Glutamatergic neuron (in vitro differentiated cells): ENCODE results near the gene ZDHHC24. TPM values are rescaled to one million over a fixed set of nuclear protein-coding genes. Genes with fewer than 3 reads are reported as not detected.
"Not testable (repeated sequence)": the region's sequence is repeated elsewhere in the genome, so short reads cannot be mapped to it uniquely, and the experiment has no call there.

Experiments
- DNase-seq: peaks from one replicate; pipeline ENCODE4 v3.0.0; 2022
- H3K27ac Mint-ChIP-seq: one replicate; pipeline ENCODE4 v1.8.0; 2020; ENCODE audit warnings: mild to moderate bottlenecking, mixed read lengths, inconsistent platforms; ENCODE audit not compliant: unreplicated experiment
- H3K27me3 Mint-ChIP-seq: one replicate; pipeline ENCODE4 v1.8.0; 2020; ENCODE audit warnings: mild to moderate bottlenecking, moderate library complexity, mixed read lengths, inconsistent platforms; ENCODE audit not compliant: unreplicated experiment
- H3K36me3 Mint-ChIP-seq: one replicate; pipeline ENCODE4 v1.8.0; 2020; ENCODE audit warnings: mild to moderate bottlenecking, mixed read lengths, inconsistent platforms; ENCODE audit not compliant: unreplicated experiment
- H3K4me1 Mint-ChIP-seq: one replicate; pipeline ENCODE4 v1.8.0; 2020; ENCODE audit warnings: mild to moderate bottlenecking, low read depth, mixed read lengths, inconsistent platforms; ENCODE audit not compliant: unreplicated experiment
- H3K4me3 Mint-ChIP-seq: one replicate; pipeline ENCODE4 v1.8.0; 2020; ENCODE audit warnings: mild to moderate bottlenecking, mixed read lengths, inconsistent platforms; ENCODE audit not compliant: unreplicated experiment
- H3K9me3 Mint-ChIP-seq: one replicate; pipeline ENCODE4 v1.8.0; 2020; ENCODE audit warnings: mild to moderate bottlenecking, moderate library complexity, mixed read lengths, inconsistent platforms; ENCODE audit not compliant: unreplicated experiment
- total RNA-seq: library from RNA; stranded (reverse); fragmentation: NEBNext Ultra II Directional; extraction: Animal tissue kit (Norgen Biotek cat#: 25700); gene quantifications from one replicate; pipeline ENCODE4 v1.2.1, GENCODE V29; 2021; ENCODE audit not compliant: unreplicated experiment
- TF ChIP-seq, protein P1 (sequence below): fragments of 200-600 bp; sonication (generic); IDR thresholded peaks from one replicate; pipeline ENCODE4 v1.5.0; 2021; ENCODE audit not compliant: partially characterized antibody, unreplicated experiment

ZDHHC24 gene
- total RNA-seq, 1 donor from 2014 or later = 11.5 TPM

DNA sequence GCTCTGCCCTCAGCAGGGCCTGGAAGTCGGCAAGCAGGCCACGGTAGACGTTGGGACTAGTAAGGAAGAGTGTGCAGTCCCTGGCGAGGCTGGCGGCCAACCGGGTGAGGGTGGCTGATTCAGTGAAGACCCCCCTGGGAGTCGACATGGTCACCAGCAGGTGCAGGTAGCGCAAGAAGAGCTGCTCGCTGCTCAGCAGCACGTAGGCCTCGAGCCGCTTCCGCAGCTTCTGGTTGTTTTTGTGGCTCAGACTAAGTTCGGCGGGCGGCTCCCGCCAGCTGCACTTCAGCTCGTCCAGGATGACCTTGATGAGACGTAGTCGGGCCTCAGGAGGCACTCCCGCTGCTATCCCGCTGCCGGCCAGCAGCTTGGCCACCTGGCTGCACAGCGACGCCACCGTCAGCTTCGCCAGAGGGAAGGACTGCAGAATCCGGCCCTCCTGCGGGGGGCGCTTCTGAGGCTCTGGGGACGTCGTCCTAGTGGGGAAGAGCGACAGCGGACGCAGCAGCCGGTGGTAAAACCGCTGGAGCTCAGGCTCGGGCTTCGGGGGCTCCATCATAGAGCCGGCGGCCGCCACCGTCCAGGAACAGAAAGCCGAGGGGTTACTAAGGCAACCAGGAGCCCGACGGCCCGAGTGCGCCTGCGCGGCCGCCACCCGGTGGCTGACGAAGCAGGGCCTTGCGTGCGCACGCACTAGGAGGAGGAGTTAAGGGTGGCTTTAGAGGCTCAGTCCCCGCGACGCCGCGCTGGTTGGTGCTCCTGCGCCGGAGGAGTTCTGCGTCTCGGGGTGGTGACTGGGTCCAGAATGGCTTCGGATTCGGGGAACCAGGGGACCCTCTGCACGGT is 46.8 kb upstream of the ZDHHC24 start, which contains the start of the genes CCDC87 and CCS:
Gene CCDC87, minus strand, starts transcription at position 607 of the 846 bp plus-strand sequence. Its CDS starts 48 bp downstream, at position 559.
Gene CCS, plus strand, starts transcription at position 729 of the 846 bp plus-strand sequence. Its CDS starts 77 bp downstream, at position 806.
- H3K9me3 Mint-ChIP-seq = peaks cover 11% of the 10 kb centered on the region
- DNase-seq = peak; percentile 99
- H3K36me3 Mint-ChIP-seq = no peaks in the 10 kb centered on the region
- H3K4me1 Mint-ChIP-seq = peaks cover 6% of the 10 kb centered on the region
- H3K27ac Mint-ChIP-seq = peak within 1 kb of the TSS; percentile 100
- H3K4me3 Mint-ChIP-seq = peak within 1 kb of the TSS; percentile 100
- H3K27me3 Mint-ChIP-seq = peaks cover 6% of the 10 kb centered on the region
- TF ChIP-seq, protein P1, sequence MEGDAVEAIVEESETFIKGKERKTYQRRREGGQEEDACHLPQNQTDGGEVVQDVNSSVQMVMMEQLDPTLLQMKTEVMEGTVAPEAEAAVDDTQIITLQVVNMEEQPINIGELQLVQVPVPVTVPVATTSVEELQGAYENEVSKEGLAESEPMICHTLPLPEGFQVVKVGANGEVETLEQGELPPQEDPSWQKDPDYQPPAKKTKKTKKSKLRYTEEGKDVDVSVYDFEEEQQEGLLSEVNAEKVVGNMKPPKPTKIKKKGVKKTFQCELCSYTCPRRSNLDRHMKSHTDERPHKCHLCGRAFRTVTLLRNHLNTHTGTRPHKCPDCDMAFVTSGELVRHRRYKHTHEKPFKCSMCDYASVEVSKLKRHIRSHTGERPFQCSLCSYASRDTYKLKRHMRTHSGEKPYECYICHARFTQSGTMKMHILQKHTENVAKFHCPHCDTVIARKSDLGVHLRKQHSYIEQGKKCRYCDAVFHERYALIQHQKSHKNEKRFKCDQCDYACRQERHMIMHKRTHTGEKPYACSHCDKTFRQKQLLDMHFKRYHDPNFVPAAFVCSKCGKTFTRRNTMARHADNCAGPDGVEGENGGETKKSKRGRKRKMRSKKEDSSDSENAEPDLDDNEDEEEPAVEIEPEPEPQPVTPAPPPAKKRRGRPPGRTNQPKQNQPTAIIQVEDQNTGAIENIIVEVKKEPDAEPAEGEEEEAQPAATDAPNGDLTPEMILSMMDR = peak; percentile 79

DNA sequence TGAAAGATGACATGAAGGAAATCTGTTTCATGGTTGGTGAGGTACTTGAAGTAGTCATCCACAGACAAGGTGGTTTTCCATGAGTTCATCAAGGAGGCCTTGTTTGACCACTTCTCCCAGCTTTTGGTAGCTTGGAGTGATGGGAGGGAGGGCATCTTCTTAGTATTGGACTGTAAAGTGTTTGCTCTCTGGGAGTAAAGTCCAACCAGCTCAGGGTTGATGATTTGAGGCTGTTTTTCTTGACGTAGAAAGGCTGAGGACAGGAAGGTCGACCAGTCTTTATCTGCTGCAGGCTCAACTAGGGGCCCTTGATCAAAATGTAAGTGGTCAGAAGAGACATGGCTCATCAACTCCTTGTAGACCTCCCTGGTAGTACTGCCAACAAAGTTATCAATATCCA is 45.3 kb upstream of the ZDHHC24 start:
- no peak overlapping the region for H3K4me3 Mint-ChIP-seq
- no peak for DNase-seq
- H3K4me1 Mint-ChIP-seq = peaks cover 6% of the 10 kb centered on the region
- no peak overlapping the region for H3K27ac Mint-ChIP-seq
- TF ChIP-seq, protein P1 = no peak
- H3K27me3 Mint-ChIP-seq = peaks cover 7% of the 10 kb centered on the region
- no peaks in the 10 kb centered on the region for H3K36me3 Mint-ChIP-seq
- peaks cover 14% of the 10 kb centered on the region for H3K9me3 Mint-ChIP-seq

- peaks cover 6% of the 10 kb centered on the region for H3K4me1 Mint-ChIP-seq
- TF ChIP-seq, protein P1 = no peak
- no peak overlapping the region for H3K4me3 Mint-ChIP-seq
- peaks cover 7% of the 10 kb centered on the region for H3K27me3 Mint-ChIP-seq
- no peaks in the 10 kb centered on the region for H3K36me3 Mint-ChIP-seq
- H3K27ac Mint-ChIP-seq = no peak overlapping the region
- no peak for DNase-seq
- H3K9me3 Mint-ChIP-seq = peaks cover 14% of the 10 kb centered on the region
These were observed 44.3 kb upstream of the ZDHHC24 start for GRCh38 chr11:66589996-66590675.

DNA sequence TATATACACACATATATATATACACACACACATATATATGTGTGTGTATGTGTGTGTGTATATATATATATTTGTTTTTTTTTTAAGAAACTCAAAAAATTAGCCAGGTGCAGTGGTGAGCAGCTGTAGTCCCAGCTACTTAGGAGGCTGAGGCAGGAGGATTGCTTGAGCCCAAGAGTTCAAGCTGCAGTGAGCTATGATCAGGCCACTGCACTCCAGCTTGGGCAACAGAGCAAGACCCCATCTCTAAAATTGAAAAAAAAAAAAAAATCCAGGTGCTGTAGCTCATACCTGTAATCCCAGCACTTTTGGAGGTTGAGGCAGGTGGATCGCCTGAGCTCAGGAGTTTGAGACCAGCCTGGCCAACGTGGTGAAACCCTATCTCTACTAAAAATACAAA is 43.5 kb upstream of the ZDHHC24 start:
- not testable (repeated sequence) for H3K27me3 Mint-ChIP-seq, H3K4me1 Mint-ChIP-seq, H3K4me3 Mint-ChIP-seq, H3K27ac Mint-ChIP-seq, H3K36me3 Mint-ChIP-seq, DNase-seq
- peaks cover 14% of the 10 kb centered on the region for H3K9me3 Mint-ChIP-seq

DNA sequence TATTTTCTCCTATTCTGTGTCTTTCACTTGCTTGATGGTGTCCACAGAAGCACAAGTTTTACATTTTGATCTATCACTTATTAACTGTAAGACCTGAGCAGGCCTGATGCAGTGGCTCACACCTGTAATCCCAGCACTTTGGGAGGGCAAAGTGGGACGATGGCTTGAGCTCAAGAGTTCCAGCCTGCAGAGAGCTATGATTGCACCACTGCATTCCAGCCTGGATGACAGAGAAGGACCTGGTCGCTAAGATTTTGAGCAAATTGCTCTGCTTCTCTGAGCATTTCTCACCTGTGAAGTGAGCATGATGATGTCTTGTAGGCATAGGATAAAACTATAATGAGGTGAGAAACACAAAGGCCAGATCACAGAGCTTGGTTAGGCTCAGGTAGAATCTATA is 40.3 kb upstream of the ZDHHC24 start:
- no peak for DNase-seq
- H3K27me3 Mint-ChIP-seq = peaks cover 2% of the 10 kb centered on the region
- H3K9me3 Mint-ChIP-seq = peaks cover 11% of the 10 kb centered on the region
- no peak overlapping the region for H3K4me3 Mint-ChIP-seq
- H3K27ac Mint-ChIP-seq = no peak overlapping the region
- TF ChIP-seq, protein P1 = no peak
- peaks cover 5% of the 10 kb centered on the region for H3K36me3 Mint-ChIP-seq
- H3K4me1 Mint-ChIP-seq = no peaks in the 10 kb centered on the region

DNA sequence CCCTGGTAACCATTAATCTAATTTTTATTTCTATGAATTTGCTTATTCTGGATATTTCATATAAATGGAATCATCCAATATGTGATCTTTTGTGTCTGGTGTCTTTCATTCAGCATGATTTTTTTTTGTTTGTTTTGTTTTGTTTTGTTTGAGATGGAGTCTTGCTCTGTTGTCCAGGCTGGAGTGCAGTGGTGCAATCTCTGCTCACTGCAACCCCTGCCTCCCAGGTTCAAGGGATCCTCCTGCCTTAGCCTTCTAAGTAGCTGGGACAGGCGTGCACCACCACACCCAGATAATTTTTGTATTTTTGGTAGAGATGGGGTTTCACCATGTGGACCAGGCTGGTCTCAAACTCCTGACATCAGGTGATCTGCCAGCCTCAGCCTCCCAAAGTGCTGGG is 39.6 kb upstream of the ZDHHC24 start:
- not testable (repeated sequence) for H3K4me1 Mint-ChIP-seq, DNase-seq, H3K9me3 Mint-ChIP-seq, H3K27ac Mint-ChIP-seq, H3K4me3 Mint-ChIP-seq, H3K27me3 Mint-ChIP-seq, H3K36me3 Mint-ChIP-seq

- not testable (repeated sequence) for H3K4me1 Mint-ChIP-seq, H3K9me3 Mint-ChIP-seq, H3K4me3 Mint-ChIP-seq, H3K27ac Mint-ChIP-seq, H3K27me3 Mint-ChIP-seq, DNase-seq, H3K36me3 Mint-ChIP-seq
These were observed 36.8 kb upstream of the ZDHHC24 start for GRCh38 chr11:66582565-66583147.
